ENCODE data around the gene SMOC2.

DNA sequence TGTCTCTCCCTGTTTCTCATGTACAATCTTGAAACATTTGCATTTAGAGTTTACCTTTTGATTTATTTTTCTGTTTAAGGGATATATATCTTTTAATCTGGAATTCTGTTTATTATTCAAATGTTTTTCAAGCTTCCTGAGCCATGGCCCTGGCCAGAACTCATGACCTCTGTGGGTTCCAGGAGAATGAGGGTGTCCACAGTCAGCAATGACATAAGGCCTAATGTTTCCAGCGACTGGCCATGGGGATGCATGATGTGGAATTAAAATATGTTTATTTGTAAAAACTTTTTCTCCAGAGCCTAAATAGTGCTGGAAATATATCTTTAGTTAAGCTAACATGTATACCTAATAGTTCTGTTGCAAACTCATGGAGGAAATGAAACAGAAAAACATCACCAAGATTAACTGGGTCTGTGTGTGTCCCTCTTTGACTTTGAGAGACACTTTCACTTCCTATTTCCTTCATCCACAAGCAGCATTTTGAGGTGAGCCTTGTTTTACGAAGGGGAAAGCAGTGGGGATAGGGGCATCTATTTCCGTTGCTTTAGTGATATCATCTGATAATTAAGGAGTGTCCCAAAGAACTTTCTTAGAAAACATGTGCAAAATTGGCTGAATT lies 87.6 kb downstream of the SMOC2 start:
- TF ChIP-seq, protein P1, sequence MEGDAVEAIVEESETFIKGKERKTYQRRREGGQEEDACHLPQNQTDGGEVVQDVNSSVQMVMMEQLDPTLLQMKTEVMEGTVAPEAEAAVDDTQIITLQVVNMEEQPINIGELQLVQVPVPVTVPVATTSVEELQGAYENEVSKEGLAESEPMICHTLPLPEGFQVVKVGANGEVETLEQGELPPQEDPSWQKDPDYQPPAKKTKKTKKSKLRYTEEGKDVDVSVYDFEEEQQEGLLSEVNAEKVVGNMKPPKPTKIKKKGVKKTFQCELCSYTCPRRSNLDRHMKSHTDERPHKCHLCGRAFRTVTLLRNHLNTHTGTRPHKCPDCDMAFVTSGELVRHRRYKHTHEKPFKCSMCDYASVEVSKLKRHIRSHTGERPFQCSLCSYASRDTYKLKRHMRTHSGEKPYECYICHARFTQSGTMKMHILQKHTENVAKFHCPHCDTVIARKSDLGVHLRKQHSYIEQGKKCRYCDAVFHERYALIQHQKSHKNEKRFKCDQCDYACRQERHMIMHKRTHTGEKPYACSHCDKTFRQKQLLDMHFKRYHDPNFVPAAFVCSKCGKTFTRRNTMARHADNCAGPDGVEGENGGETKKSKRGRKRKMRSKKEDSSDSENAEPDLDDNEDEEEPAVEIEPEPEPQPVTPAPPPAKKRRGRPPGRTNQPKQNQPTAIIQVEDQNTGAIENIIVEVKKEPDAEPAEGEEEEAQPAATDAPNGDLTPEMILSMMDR (IDR thresholded peaks at IDR 0.05): no peak
- no peak for TF ChIP-seq POLR2AphosphoS5 (IDR thresholded peaks at IDR 0.05)
